SK-N-SH (cell line): ENCODE results near the gene SP4.

Experiments
- CHD2 ChIP-seq: fragments of 150-350 bp; IDR thresholded peaks from 2 replicates; pipeline ENCODE4 v1.6.1; 2018; ENCODE audit warnings: low read length; ENCODE audit not compliant: partially characterized antibody
- ELF1 ChIP-seq: IDR thresholded peaks from 2 replicates; pipeline ENCODE4 v1.4.0; 2012
- EZH2phosphoT487 ChIP-seq: fragments of 200-600 bp; sonication (generic); IDR thresholded peaks from 2 replicates; pipeline ENCODE4 v1.6.1; 2017; ENCODE audit warnings: low read depth, mixed run types, mild to moderate bottlenecking, antibody characterized with exemption, moderate library complexity, borderline replicate concordance
- FOXJ3 ChIP-seq: sonication (generic); formaldehyde crosslinking; IDR thresholded peaks from 2 replicates; pipeline ENCODE4 v1.5.1; 2020; ENCODE audit warnings: mild to moderate bottlenecking, missing genetic modification reagents
- MXI1 ChIP-seq: IDR thresholded peaks from 2 replicates; pipeline ENCODE4 v1.6.1; 2012; ENCODE audit warnings: mild to moderate bottlenecking, low read depth, low read length, improper control_type of control experiment
- POLR2AphosphoS5 ChIP-seq: IDR thresholded peaks from 2 replicates; pipeline ENCODE4 v1.6.1; 2012; ENCODE audit warnings: low read depth, low read length
- RAD21 ChIP-seq: IDR thresholded peaks from 2 replicates; pipeline ENCODE4 v1.6.1; 2012; ENCODE audit warnings: mild to moderate bottlenecking, low read length
- RCOR1 ChIP-seq: fragments of 150-350 bp; IDR thresholded peaks from 2 replicates; pipeline ENCODE4 v1.6.1; 2017; ENCODE audit warnings: antibody characterized with exemption, low read length
- SMC3 ChIP-seq: IDR thresholded peaks from 2 replicates; pipeline ENCODE4 v1.6.1; 2012; ENCODE audit warnings: low read depth, low read length, improper control_type of control experiment
- TEAD4 ChIP-seq: IDR thresholded peaks from 2 replicates; pipeline ENCODE4 v1.4.0; 2012; ENCODE audit warnings: mild to moderate bottlenecking, borderline replicate concordance; ENCODE audit not compliant: insufficient read depth
- TF ChIP-seq, protein P1 (sequence below): IDR thresholded peaks from 2 replicates; pipeline ENCODE4 v1.4.0; 2012; ENCODE audit warnings: low read depth
- TF ChIP-seq, protein P2 (sequence below): fragments of 200-600 bp; sonication (generic); IDR thresholded peaks from 2 replicates; pipeline ENCODE4 v1.6.1; 2017; ENCODE audit warnings: antibody characterized with exemption, mild to moderate bottlenecking, moderate library complexity
- TF ChIP-seq, protein P3 (sequence below): fragments of 150-350 bp; IDR thresholded peaks from 2 replicates; pipeline ENCODE4 v1.6.1; 2016; ENCODE audit warnings: mild to moderate bottlenecking, low read depth, low read length
- TF ChIP-seq, protein P4 (sequence below): IDR thresholded peaks from 2 replicates; pipeline ENCODE4 v1.4.0; 2012; ENCODE audit warnings: low read depth, borderline replicate concordance

DNA sequence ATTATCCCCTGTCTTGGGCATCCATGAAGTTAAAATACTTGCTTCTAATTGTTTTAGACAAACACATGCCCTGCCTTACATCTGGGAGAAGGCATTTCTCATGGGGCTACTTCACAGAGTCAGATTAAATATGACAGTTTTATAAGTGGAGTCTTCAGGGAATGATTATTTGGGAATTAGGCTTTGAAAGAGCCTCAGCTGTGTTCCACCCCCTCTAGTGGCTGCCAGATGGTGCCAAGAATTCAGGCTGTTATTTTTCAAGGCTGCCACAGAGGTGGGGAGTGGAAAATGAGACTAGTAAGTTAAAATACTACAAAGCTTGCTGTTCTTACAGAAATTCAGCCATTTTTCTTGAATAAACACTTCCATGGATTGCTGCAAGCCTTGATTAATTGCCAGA is 69.2 kb downstream of the SP4 start:
- TF ChIP-seq, protein P1, sequence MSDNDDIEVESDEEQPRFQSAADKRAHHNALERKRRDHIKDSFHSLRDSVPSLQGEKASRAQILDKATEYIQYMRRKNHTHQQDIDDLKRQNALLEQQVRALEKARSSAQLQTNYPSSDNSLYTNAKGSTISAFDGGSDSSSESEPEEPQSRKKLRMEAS = no peak
- TF ChIP-seq SMC3 (no peak), CHD2 (no peak), MXI1 (no peak), POLR2AphosphoS5 (no peak), TEAD4 (no peak), RAD21 (no peak), ELF1 (no peak), EZH2phosphoT487 (no peak), RCOR1 (no peak), FOXJ3 (CRISPR knock-in tag) (no peak)
- TF ChIP-seq, protein P2, sequence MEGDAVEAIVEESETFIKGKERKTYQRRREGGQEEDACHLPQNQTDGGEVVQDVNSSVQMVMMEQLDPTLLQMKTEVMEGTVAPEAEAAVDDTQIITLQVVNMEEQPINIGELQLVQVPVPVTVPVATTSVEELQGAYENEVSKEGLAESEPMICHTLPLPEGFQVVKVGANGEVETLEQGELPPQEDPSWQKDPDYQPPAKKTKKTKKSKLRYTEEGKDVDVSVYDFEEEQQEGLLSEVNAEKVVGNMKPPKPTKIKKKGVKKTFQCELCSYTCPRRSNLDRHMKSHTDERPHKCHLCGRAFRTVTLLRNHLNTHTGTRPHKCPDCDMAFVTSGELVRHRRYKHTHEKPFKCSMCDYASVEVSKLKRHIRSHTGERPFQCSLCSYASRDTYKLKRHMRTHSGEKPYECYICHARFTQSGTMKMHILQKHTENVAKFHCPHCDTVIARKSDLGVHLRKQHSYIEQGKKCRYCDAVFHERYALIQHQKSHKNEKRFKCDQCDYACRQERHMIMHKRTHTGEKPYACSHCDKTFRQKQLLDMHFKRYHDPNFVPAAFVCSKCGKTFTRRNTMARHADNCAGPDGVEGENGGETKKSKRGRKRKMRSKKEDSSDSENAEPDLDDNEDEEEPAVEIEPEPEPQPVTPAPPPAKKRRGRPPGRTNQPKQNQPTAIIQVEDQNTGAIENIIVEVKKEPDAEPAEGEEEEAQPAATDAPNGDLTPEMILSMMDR = no peak
- TF ChIP-seq, protein P3, sequence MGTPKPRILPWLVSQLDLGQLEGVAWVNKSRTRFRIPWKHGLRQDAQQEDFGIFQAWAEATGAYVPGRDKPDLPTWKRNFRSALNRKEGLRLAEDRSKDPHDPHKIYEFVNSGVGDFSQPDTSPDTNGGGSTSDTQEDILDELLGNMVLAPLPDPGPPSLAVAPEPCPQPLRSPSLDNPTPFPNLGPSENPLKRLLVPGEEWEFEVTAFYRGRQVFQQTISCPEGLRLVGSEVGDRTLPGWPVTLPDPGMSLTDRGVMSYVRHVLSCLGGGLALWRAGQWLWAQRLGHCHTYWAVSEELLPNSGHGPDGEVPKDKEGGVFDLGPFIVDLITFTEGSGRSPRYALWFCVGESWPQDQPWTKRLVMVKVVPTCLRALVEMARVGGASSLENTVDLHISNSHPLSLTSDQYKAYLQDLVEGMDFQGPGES = no peak
- TF ChIP-seq, protein P4, sequence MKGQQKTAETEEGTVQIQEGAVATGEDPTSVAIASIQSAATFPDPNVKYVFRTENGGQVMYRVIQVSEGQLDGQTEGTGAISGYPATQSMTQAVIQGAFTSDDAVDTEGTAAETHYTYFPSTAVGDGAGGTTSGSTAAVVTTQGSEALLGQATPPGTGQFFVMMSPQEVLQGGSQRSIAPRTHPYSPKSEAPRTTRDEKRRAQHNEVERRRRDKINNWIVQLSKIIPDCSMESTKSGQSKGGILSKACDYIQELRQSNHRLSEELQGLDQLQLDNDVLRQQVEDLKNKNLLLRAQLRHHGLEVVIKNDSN = no peak
